SJSA1 (cell line): ENCODE results near the gene MAEA. TPM values are rescaled to one million over a fixed set of nuclear protein-coding genes. Genes with fewer than 3 reads are reported as not detected.

Source experiments
- DNase-seq, 2 experiments: peaks; one replicate each; pipeline ENCODE4 v3.0.0-alpha.2; 2015 to 2020; ENCODE audit warnings: low spot score in 2 of 2, low read depth in 1 of 2
- H3K27ac ChIP-seq: fragments of 250-450 bp; sonication (Bioruptor Pico); 2 replicates; pipeline ENCODE4 v1.5.1; 2020; ENCODE audit warnings: mild to moderate bottlenecking, moderate library complexity
- H3K27me3 ChIP-seq: fragments of 250-450 bp; sonication (Bioruptor Pico); replicated peaks from 2 replicates; pipeline ENCODE4 v1.5.1; 2020; ENCODE audit warnings: mild to moderate bottlenecking, moderate library complexity
- H3K36me3 ChIP-seq: fragments of 250-450 bp; sonication (Bioruptor Pico); 2 replicates; pipeline ENCODE4 v1.5.1; 2020; ENCODE audit warnings: mild to moderate bottlenecking
- H3K4me1 ChIP-seq: fragments of 250-450 bp; sonication (Bioruptor Pico); replicated peaks from 2 replicates; pipeline ENCODE4 v1.6.1; 2021; ENCODE audit warnings: mild to moderate bottlenecking
- H3K4me3 ChIP-seq: fragments of 250-450 bp; sonication (Bioruptor Pico); 2 replicates; pipeline ENCODE4 v1.5.1; 2020; ENCODE audit warnings: mild to moderate bottlenecking
- H3K9me3 ChIP-seq: fragments of 250-450 bp; sonication (Bioruptor Pico); replicated peaks from 2 replicates; pipeline ENCODE4 v1.5.1; 2020; ENCODE audit warnings: mild to moderate bottlenecking
- total RNA-seq: library from RNA; depleted of rRNA; stranded (reverse); fragments of >200 nt; shearing (Covaris generic); gene quantifications from 2 replicates; pipeline ENCODE4 v1.2.3, GENCODE V29; 2014

MAEA gene
- total RNA-seq, 1 experiment from 2014 or later, result 34.4 TPM

DNA sequence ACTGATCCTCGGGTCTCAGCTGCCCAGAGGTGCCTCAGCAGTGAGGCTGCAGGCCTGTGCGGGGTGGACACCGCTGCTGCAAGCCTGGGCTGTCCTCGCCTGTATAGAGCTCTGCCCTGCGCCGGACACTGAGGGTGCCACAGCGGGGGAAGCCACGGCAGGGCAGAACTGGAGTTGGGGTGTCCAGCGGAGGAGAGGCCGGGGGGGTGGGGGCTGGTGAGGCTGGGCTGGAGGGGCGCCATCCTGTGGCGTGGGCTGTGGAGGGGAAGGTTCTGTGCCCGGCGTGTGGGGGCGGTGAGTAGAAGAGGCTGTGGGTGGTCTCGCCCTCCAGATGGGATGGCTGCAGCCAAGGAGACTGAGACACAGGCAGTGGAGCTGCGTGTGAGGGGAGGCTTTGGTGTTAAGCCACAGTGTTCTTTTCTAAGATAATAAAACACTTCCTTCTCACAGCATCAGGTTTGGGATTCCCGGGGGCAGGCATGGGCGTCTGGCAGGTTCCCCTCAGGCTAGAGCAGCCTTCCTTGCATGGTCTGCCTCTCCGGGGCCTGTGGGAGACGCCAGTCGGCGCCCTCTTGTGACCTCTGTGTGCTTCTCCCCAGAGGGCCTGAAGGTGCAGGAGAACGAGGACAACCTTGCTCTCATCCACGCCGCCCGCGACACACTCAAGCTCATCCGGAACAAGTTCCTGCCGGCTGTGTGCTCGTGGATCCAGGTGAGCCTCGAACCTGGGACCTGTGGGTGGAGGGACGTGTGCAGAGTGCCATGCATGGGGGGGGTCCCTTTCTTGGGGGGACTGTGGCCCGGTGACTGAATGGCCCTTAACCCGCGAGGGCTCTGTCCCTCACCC lies 64.7 kb downstream of the MAEA start:
- Histone ChIP-seq H3K4me1 (no peaks in the 10 kb centered on the region), H3K4me3 (no peak overlapping the region), H3K9me3 (no peaks in the 10 kb centered on the region), H3K36me3 (no peaks in the 10 kb centered on the region; the same call in 1 of the 2 replicates), H3K27ac (no peak overlapping the region), H3K27me3 (no peaks in the 10 kb centered on the region)
- DNase-seq, result no peak

DNA sequence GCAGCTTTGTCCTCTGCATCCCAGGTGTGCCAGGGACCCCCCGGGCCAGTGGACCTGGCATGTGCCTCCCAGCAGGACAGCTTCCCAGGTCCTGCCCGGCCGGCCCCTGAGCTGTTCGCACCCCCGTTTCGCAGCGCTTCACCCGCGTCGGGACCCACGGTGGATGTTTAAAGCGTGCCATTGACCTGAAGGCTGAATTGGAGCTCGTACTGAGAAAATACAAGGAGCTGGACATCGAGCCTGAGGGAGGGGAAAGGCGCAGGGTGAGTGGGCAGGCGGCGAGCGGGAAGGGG lies 65.2 kb downstream of the MAEA start:
- H3K4me3 ChIP-seq, result no peak overlapping the region
- no peak for DNase-seq
- no peak overlapping the region for H3K27ac ChIP-seq
- no peaks in the 10 kb centered on the region for H3K27me3 ChIP-seq
- no peaks in the 10 kb centered on the region for H3K9me3 ChIP-seq
- no peaks in the 10 kb centered on the region for H3K4me1 ChIP-seq
- H3K36me3 ChIP-seq, result no peaks in the 10 kb centered on the region; the same call in 1 of the 2 replicates

DNA sequence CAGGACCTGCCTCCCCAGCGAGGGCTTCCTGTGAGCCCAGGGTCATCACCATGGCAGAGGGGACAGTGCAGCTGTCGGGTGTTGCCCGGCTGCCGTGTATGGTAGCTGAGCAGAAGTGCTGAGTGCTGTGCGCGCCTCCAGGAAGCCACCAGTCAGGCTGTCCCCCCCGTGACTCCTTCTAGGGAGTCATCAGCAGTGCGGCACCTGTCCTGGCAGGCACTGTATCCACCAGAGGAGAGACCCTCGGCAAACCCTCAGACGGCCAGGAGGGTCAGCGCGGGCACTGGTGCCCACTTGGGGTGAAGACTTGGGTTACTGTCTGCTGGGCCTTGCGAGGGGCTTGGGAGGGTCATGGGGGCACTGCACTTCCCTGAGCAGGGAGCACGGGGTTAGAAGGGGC lies 65.7 kb downstream of the MAEA start:
- Histone ChIP-seq H3K27me3 (no peaks in the 10 kb centered on the region), H3K36me3 (no peaks in the 10 kb centered on the region; the same call in 1 of the 2 replicates), H3K4me3 (no peak overlapping the region), H3K27ac (no peak overlapping the region), H3K9me3 (no peaks in the 10 kb centered on the region), H3K4me1 (no peaks in the 10 kb centered on the region)
- no peak for DNase-seq

GRCh38 chr4:1356181-1356998 lies 66.7 kb downstream of the MAEA start:
- Histone ChIP-seq H3K4me3 (no peak overlapping the region), H3K4me1 (no peaks in the 10 kb centered on the region), H3K36me3 (no peaks in the 10 kb centered on the region; the same call in 1 of the 2 replicates), H3K9me3 (no peaks in the 10 kb centered on the region), H3K27me3 (no peaks in the 10 kb centered on the region), H3K27ac (no peak overlapping the region)
- DNase-seq, result peak in 1 of 2 experiments; percentile 6

GRCh38 chr4:1357356-1358248 lies 67.9 kb downstream of the MAEA start:
- no peaks in the 10 kb centered on the region for H3K27me3 ChIP-seq
- no peak for DNase-seq
- no peaks in the 10 kb centered on the region for H3K4me1 ChIP-seq
- H3K36me3 ChIP-seq, result no peaks in the 10 kb centered on the region
- no peaks in the 10 kb centered on the region for H3K9me3 ChIP-seq
- H3K4me3 ChIP-seq, result no peak overlapping the region
- no peak overlapping the region for H3K27ac ChIP-seq

DNA sequence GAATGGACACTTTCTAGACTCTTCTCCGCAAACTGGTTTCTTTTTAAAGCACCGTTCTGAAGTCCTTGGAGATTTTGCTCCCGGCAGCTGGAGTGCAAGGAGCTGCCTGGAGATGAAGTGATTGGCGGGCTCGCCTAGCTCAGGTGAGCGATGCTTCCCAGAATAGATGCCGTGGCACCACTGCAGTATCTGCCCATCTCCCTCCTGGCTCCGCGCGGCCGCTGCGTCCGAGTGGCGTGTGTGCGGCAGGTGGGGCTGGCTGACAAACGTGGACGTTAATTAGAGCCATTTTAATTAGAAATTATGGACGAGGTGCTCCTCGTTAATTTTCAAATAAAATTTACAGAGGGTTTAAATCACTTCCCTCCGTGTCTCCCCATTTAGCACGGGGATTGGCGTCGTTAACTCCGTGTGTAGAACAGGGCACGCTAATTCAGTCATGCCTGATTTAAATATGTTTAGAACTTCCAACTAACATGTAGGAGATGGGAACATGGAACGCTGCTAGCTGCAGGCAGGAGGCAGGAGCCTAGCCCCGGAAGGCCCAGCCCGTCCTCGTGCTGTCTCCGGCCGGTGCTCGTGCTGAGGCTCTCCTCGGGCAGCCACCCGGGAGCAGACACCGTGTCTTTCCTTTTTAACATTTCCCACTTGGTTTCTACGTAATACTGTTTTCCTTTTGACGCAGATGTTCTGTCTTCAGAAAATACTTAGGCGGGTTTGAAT lies 68.9 kb downstream of the MAEA start:
- Histone ChIP-seq H3K4me1 (no peaks in the 10 kb centered on the region), H3K9me3 (no peaks in the 10 kb centered on the region), H3K27ac (no peak overlapping the region), H3K36me3 (no peaks in the 10 kb centered on the region), H3K27me3 (no peaks in the 10 kb centered on the region), H3K4me3 (no peak overlapping the region)
- DNase-seq, result no peak

DNA sequence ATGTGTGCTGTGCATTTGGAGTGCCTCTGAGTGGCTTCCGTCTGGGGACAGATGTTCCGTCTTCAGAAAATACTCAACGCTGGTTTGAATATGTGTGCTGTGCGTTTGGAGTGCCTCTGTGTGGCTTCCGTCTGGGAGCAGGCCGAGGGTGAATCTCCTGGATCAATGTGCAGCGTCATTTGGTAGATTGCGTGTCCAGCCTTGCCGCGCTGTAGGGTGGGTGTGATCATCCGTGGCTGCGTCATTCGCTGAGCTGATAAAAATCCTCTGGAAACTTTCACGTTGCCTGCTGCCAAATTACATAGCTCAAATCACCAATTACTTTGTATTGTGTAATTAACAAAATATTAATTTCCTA lies 69.4 kb downstream of the MAEA start:
- Histone ChIP-seq H3K4me3 (no peak overlapping the region), H3K36me3 (no peaks in the 10 kb centered on the region), H3K4me1 (no peaks in the 10 kb centered on the region), H3K9me3 (no peaks in the 10 kb centered on the region), H3K27me3 (no peaks in the 10 kb centered on the region), H3K27ac (no peak overlapping the region)
- DNase-seq, result no peak

GRCh38 chr4:1359976-1360375 lies 70.3 kb downstream of the MAEA start:
- Histone ChIP-seq H3K27ac (no peak overlapping the region), H3K4me3 (no peak overlapping the region), H3K4me1 (no peaks in the 10 kb centered on the region), H3K9me3 (no peaks in the 10 kb centered on the region), H3K36me3 (no peaks in the 10 kb centered on the region), H3K27me3 (no peaks in the 10 kb centered on the region)
- DNase-seq, result no peak

DNA sequence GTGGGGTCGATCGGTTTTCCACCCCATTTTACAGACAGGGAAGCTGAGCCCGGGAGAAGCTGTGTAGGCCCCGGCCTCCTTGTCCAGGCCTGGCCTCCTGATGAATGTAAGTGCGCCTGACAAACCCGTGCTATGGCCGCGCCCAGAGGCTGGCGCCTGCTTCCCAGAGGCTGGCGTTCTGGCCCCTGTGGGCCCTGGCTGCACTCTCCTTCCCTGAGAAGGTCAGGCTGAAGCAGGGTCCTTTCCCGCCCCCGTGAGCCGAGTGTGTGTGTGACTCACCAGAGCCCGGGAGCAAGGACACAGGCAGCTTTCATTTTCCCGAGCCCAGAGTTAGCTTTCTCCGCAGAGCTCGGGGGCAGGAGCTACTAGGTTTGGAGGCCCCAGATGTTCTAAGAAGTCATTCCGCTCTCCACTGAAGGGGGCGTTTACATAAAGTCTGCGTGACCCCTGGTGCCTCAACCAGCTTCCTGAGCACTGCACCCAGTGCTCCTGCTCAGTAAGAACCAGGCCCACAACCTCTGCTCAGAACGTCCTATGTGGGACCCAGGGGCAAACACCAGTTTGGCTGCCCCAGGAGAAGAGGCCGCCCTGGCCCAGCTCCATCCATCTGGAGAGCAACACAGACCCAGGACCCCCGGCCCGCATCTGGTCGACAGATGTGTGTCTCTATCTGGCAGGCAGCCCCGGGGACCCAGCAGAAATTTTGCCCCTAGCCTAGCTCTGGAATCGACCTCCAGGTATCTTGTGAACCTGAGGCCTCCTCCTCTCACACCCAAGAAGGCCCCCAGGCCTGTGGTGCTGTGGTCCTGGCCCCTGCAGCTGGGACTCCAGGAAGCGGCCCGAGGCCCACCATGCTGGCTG lies 71.0 kb downstream of the MAEA start:
- Histone ChIP-seq H3K27me3 (no peaks in the 10 kb centered on the region), H3K4me3 (no peak overlapping the region), H3K9me3 (no peaks in the 10 kb centered on the region), H3K4me1 (no peaks in the 10 kb centered on the region), H3K36me3 (no peaks in the 10 kb centered on the region), H3K27ac (no peak overlapping the region)
- DNase-seq, result no peak

DNA sequence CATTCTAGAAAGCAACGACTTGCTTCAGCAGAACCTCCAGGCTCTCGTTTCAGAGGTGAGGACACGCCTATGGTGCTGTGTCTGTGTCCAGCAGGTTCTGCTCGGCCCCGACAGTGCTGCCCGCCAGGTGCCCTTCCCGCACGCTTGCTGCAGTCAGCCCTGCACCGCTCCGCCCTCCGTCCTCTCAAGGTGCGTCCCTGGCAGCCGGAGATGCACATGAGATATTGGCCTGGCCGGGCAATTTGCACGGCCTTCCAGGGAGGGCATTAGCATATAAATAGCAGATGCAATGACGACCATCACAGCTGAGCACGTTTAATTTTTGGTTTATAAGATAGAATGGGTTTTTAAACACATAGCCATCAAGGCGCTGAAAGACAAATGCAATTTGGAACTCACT lies 71.7 kb downstream of the MAEA start:
- no peaks in the 10 kb centered on the region for H3K36me3 ChIP-seq

GRCh38 chr4:1362046-1362445 lies 72.4 kb downstream of the MAEA start:
- no peaks in the 10 kb centered on the region for H3K27me3 ChIP-seq
- no peak overlapping the region for H3K4me3 ChIP-seq
- H3K36me3 ChIP-seq, result no peaks in the 10 kb centered on the region
- H3K4me1 ChIP-seq, result no peaks in the 10 kb centered on the region
- no peak overlapping the region for H3K27ac ChIP-seq
- no peaks in the 10 kb centered on the region for H3K9me3 ChIP-seq
- DNase-seq, result no peak

More for the DNA sequence above, 71.7 kb downstream of the MAEA start:
- DNase-seq, result no peak
- H3K27ac ChIP-seq, result no peak overlapping the region
- H3K4me3 ChIP-seq, result no peak overlapping the region
- H3K27me3 ChIP-seq, result no peaks in the 10 kb centered on the region
- H3K9me3 ChIP-seq, result no peaks in the 10 kb centered on the region
- no peaks in the 10 kb centered on the region for H3K4me1 ChIP-seq

GRCh38 chr4:1362521-1362920 lies 72.8 kb downstream of the MAEA start:
- no peaks in the 10 kb centered on the region for H3K27me3 ChIP-seq
- H3K9me3 ChIP-seq, result no peaks in the 10 kb centered on the region
- no peak overlapping the region for H3K4me3 ChIP-seq
- no peaks in the 10 kb centered on the region for H3K36me3 ChIP-seq
- no peaks in the 10 kb centered on the region for H3K4me1 ChIP-seq
- no peak for DNase-seq
- no peak overlapping the region for H3K27ac ChIP-seq
